ENCODE data around the gene AADACL4. TPM values are rescaled to one million over a fixed set of nuclear protein-coding genes. Genes with fewer than 3 reads are reported as not detected.

The AADACL4 gene
- polyA plus RNA-seq, 1 donor from 2014 or later, result not detected

GRCh38 chr1:12604986-12605385 is 38.9 kb upstream of the AADACL4 start:
- Histone ChIP-seq H3K79me2 (replicated peaks; ENCODE audit: insufficient read depth, low read length) (no peaks in the 10 kb centered on the region), H3K27me3 (ENCODE audit: insufficient read depth, low read depth, low read length) (no peaks in the 10 kb centered on the region), H3K4me2 (ENCODE audit: low read length) (no peak overlapping the region), H3K9me2 (ENCODE audit: insufficient read depth, low read length) (no peaks in the 10 kb centered on the region), H3F3A (ENCODE audit: insufficient read depth, low read length, poor library complexity, severe bottlenecking) (no peaks in the 10 kb centered on the region), H3K36me3 (ENCODE audit: insufficient read depth, low read length) (no peaks in the 10 kb centered on the region), H3K27ac (ENCODE audit: low read length) (no peak overlapping the region), H3K9ac (ENCODE audit: low read length) (no peak overlapping the region), H3K9me3 (ENCODE audit: low read length) (no peaks in the 10 kb centered on the region), H2AFZ (ENCODE audit: low read depth, low read length) (no peak overlapping the region), H3K4me3 (ENCODE audit: low read length) (no peak overlapping the region), H4K20me1 (ENCODE audit: insufficient read depth) (no peaks in the 10 kb centered on the region)
- no peak for TF ChIP-seq RAD21 (conservative IDR thresholded peaks at IDR 0.05)
- no peak for TF ChIP-seq CTCF (IDR thresholded peaks at IDR 0.05; ENCODE audit: poor library complexity, severe bottlenecking)
- no peak for TF ChIP-seq TAF1 (IDR thresholded peaks at IDR 0.05; ENCODE audit: low read depth)
- no peak for TF ChIP-seq EZH2 (IDR thresholded peaks at IDR 0.05; ENCODE audit: borderline replicate concordance, insufficient read depth, low read length, poor library complexity, severe bottlenecking)
- TF ChIP-seq MXI1 (conservative IDR thresholded peaks at IDR 0.05; ENCODE audit: poor library complexity, severe bottlenecking), result no peak
- no peak for TF ChIP-seq POLR2AphosphoS5 (IDR thresholded peaks at IDR 0.05)
- no peak for TF ChIP-seq SMC3 (conservative IDR thresholded peaks at IDR 0.05; ENCODE audit: poor library complexity)
- TF ChIP-seq REST (IDR thresholded peaks at IDR 0.05; ENCODE audit: borderline replicate concordance), result no peak
- no peak for TF ChIP-seq EP300 (conservative IDR thresholded peaks at IDR 0.05; ENCODE audit: poor library complexity, severe bottlenecking)

GRCh38 chr1:12607263-12607662 is 36.6 kb upstream of the AADACL4 start:
- TF ChIP-seq SMC3 (conservative IDR thresholded peaks at IDR 0.05; ENCODE audit: poor library complexity) (no peak), POLR2AphosphoS5 (IDR thresholded peaks at IDR 0.05) (no peak), EP300 (conservative IDR thresholded peaks at IDR 0.05; ENCODE audit: poor library complexity, severe bottlenecking) (no peak), MXI1 (conservative IDR thresholded peaks at IDR 0.05; ENCODE audit: poor library complexity, severe bottlenecking) (no peak), CTCF (IDR thresholded peaks at IDR 0.05; ENCODE audit: poor library complexity, severe bottlenecking) (no peak), RAD21 (conservative IDR thresholded peaks at IDR 0.05) (no peak), EZH2 (IDR thresholded peaks at IDR 0.05; ENCODE audit: borderline replicate concordance, insufficient read depth, low read length, poor library complexity, severe bottlenecking) (no peak), TAF1 (IDR thresholded peaks at IDR 0.05; ENCODE audit: low read depth) (no peak), REST (IDR thresholded peaks at IDR 0.05; ENCODE audit: borderline replicate concordance) (no peak)
- Histone ChIP-seq H3F3A (ENCODE audit: insufficient read depth, low read length, poor library complexity, severe bottlenecking) (no peaks in the 10 kb centered on the region), H3K27me3 (ENCODE audit: insufficient read depth, low read depth, low read length) (no peaks in the 10 kb centered on the region), H4K20me1 (ENCODE audit: insufficient read depth) (no peaks in the 10 kb centered on the region), H3K4me2 (ENCODE audit: low read length) (no peak overlapping the region), H3K4me3 (ENCODE audit: low read length) (no peak overlapping the region), H3K9me2 (ENCODE audit: insufficient read depth, low read length) (no peaks in the 10 kb centered on the region), H3K9me3 (ENCODE audit: low read length) (no peaks in the 10 kb centered on the region), H3K36me3 (ENCODE audit: insufficient read depth, low read length) (no peaks in the 10 kb centered on the region), H3K9ac (ENCODE audit: low read length) (no peak overlapping the region), H2AFZ (ENCODE audit: low read depth, low read length) (no peak overlapping the region), H3K27ac (ENCODE audit: low read length) (no peak overlapping the region), H3K79me2 (replicated peaks; ENCODE audit: insufficient read depth, low read length) (no peaks in the 10 kb centered on the region)
